Astrocyte of the cerebellum (primary cell): ENCODE measurements around the gene MEGF10.

Experiments
- DNase-seq: peaks from one replicate; pipeline ENCODE4 v3.0.0-alpha.2; 2011; ENCODE audit warnings: low read depth
- H3K4me3 ChIP-seq: 2 replicates; pipeline ENCODE4 v1.5.1; 2011; ENCODE audit warnings: mild to moderate bottlenecking, low read depth, low read length, moderate library complexity
- CTCF ChIP-seq: IDR thresholded peaks from 2 replicates; pipeline ENCODE4 v1.5.1; 2012; ENCODE audit warnings: low read length, low read depth, moderate library complexity, mild to moderate bottlenecking; ENCODE audit errors: missing control alignments
- in situ Hi-C: cut with HindIII; loops from 2 replicates; pipeline ENCODE4 v1.10.0; 2017; ENCODE audit warnings: low sequenced_read_pairs

MEGF10 gene

GRCh38 chr5:127451096-127451495 lies 160.5 kb downstream of the MEGF10 start:
- no peak overlapping the region for H3K4me3 ChIP-seq
- DNase-seq = no peak
- TF ChIP-seq CTCF = no peak
- in situ Hi-C loops = no loop called here

GRCh38 chr5:127452626-127453025 lies 162.0 kb downstream of the MEGF10 start:
- in situ Hi-C loops = no loop called here
- no peak for TF ChIP-seq CTCF
- H3K4me3 ChIP-seq = no peak overlapping the region
- no peak for DNase-seq

GRCh38 chr5:127471211-127471610 lies 180.6 kb downstream of the MEGF10 start:
- in situ Hi-C loops = no loop called here
- TF ChIP-seq CTCF = no peak
- no peak for DNase-seq
- no peak overlapping the region for H3K4me3 ChIP-seq

- in situ Hi-C loops = no loop called here
- no peak for TF ChIP-seq CTCF
- no peak for DNase-seq
- H3K4me3 ChIP-seq = no peak overlapping the region
Measured at GRCh38 chr5:127472700-127473099, 182.1 kb downstream of the MEGF10 start.

- in situ Hi-C loops = no loop called here
Measured at GRCh38 chr5:127486471-127486870, 195.9 kb downstream of the MEGF10 start.

GRCh38 chr5:127492854-127493738 lies 202.5 kb downstream of the MEGF10 start:
- in situ Hi-C loops = no loop called here
- DNase-seq = peak; percentile 35
- TF ChIP-seq CTCF = peak; percentile 66
- no peak overlapping the region for H3K4me3 ChIP-seq

More at GRCh38 chr5:127486471-127486870, 195.9 kb downstream of the MEGF10 start:
- no peak for TF ChIP-seq CTCF
- no peak overlapping the region for H3K4me3 ChIP-seq
- DNase-seq = no peak
